ENCODE data around the gene INTS7. TPM values are rescaled to one million over a fixed set of nuclear protein-coding genes. Genes with fewer than 3 reads are reported as not detected.

INTS7 gene
- total RNA-seq, 1 experiment from 2014 or later, result 21.7 TPM

- no TSS peak for BruUV-seq (replicated peaks)
- Histone ChIP-seq H2AFZ (ENCODE audit: low read depth, low read length, poor library complexity, severe bottlenecking) (no peak overlapping the region), H3K9me2 (ENCODE audit: insufficient read depth) (no peaks in the 10 kb centered on the region), H3K27ac (ENCODE audit: low read depth, low read length) (no peak overlapping the region), H3K4me2 (ENCODE audit: low read length) (no peak overlapping the region), H3K36me3 (ENCODE audit: control insufficient read depth in 1 of 2, insufficient read depth in 2 of 2, low read length in 2 of 2) (peaks cover 0 to 2% of the 10 kb centered on the region in 2 experiments; a peak in 1 of 4 replicates), H4K20me1 (ENCODE audit: insufficient read depth) (no peaks in the 10 kb centered on the region), H3K79me2 (ENCODE audit: insufficient read depth, low read length) (no peaks in the 10 kb centered on the region), H3K9me3 (ENCODE audit: control insufficient read depth in 1 of 2, insufficient read depth in 1 of 2, low read depth in 1 of 2, low read length in 2 of 2) (no peaks in the 10 kb centered on the region), H3K4me3 (replicated peaks in 1 of 2; ENCODE audit: low read depth in 1 of 2, low read length in 2 of 2) (no peak overlapping the region), H3K27me3 (ENCODE audit: insufficient read depth, low read length) (no peaks in the 10 kb centered on the region), H3K9ac (ENCODE audit: low read length) (no peak overlapping the region), H3K4me1 (ENCODE audit: control insufficient read depth in 1 of 2, insufficient read depth in 2 of 2, low read length in 2 of 2) (no peaks in the 10 kb centered on the region)
- TF ChIP-seq ELF1 (IDR thresholded peaks at IDR 0.05; ENCODE audit: borderline replicate concordance, low read depth) (no peak), CEBPB (IDR thresholded peaks at IDR 0.05; ENCODE audit: low read depth) (no peak), SIN3A (IDR thresholded peaks at IDR 0.05; ENCODE audit: low read depth) (no peak)
- DNase-seq (ENCODE audit: low read depth, low spot score) (no peak), ATAC-seq (no peak)
- POLR2A ChIA-PET, result no interaction called here
- CTCF ChIA-PET, result no interaction called here
- RAD21 ChIA-PET (ENCODE audit: low non-redundant PET in 1 of 2, low total read pairs in 2 of 2, uncharacterized antibody in 2 of 2, unreplicated experiment in 2 of 2), result no interaction called here
- intact Hi-C loops (cut with micrococcal nuclease), result no loop called here
These were observed 49.6 kb downstream of the INTS7 start for GRCh38 chr1:211985556-211986264.

- no peaks in the 10 kb centered on the region for H3K27me3 ChIP-seq (ENCODE audit: insufficient read depth, low read length)
- no peaks in the 10 kb centered on the region for H3K9me2 ChIP-seq (ENCODE audit: insufficient read depth)
- H3K79me2 ChIP-seq (ENCODE audit: insufficient read depth, low read length), result no peaks in the 10 kb centered on the region
- POLR2A ChIA-PET, result no interaction called here
- 0 out of 2 replicates have a peak, but pooled peaks cover 3% of the 10 kb centered on the region for H4K20me1 ChIP-seq (ENCODE audit: insufficient read depth)
- H3K4me1 ChIP-seq (ENCODE audit: control insufficient read depth in 1 of 2, insufficient read depth in 2 of 2, low read length in 2 of 2), result no peaks in the 10 kb centered on the region
- no peak for DNase-seq (ENCODE audit: low read depth, low spot score)
- H3K4me3 ChIP-seq (replicated peaks in 1 of 2; ENCODE audit: low read depth in 1 of 2, low read length in 2 of 2), result no peak overlapping the region
- no peak overlapping the region for H3K9ac ChIP-seq (ENCODE audit: low read length)
- no peak for ATAC-seq
- intact Hi-C loops (cut with micrococcal nuclease), result no loop called here
- RAD21 ChIA-PET (ENCODE audit: low non-redundant PET in 1 of 2, low total read pairs in 2 of 2, uncharacterized antibody in 2 of 2, unreplicated experiment in 2 of 2), result no interaction called here
- TF ChIP-seq SRF (IDR thresholded peaks at IDR 0.05; ENCODE audit: low read depth) (no peak), ZBTB33 (IDR thresholded peaks at IDR 0.05; ENCODE audit: extremely low read depth, insufficient replicate concordance, low read length) (no peak), CTCF (IDR thresholded peaks at IDR 0.05 in 2 of 3, conservative IDR thresholded peaks at IDR 0.05 in 1 of 3; ENCODE audit: borderline replicate concordance in 1 of 3, insufficient read depth in 1 of 3, low read depth in 2 of 3, low read length in 2 of 3) (no peak), EZH2 (IDR thresholded peaks at IDR 0.05) (no peak), CEBPB (IDR thresholded peaks at IDR 0.05; ENCODE audit: low read depth) (no peak), ZNF274 (IDR thresholded peaks at IDR 0.05; ENCODE audit: low read depth, low read length) (no peak), TCF7L2 (IDR thresholded peaks at IDR 0.05; ENCODE audit: borderline replicate concordance, extremely low read depth, insufficient read depth, insufficient read length) (no peak), JUND (IDR thresholded peaks at IDR 0.05) (no peak), MAX (IDR thresholded peaks at IDR 0.05) (no peak), ELF1 (IDR thresholded peaks at IDR 0.05; ENCODE audit: borderline replicate concordance, low read depth) (no peak), ATF3 (IDR thresholded peaks at IDR 0.05) (no peak), POLR2A (IDR thresholded peaks at IDR 0.05; ENCODE audit: borderline replicate concordance, extremely low read depth, insufficient read depth, insufficient read length) (no peak), POLR2AphosphoS5 (IDR thresholded peaks at IDR 0.05; ENCODE audit: low read depth, low read length) (no peak), EZH2phosphoT487 (IDR thresholded peaks at IDR 0.05; ENCODE audit: borderline replicate concordance) (no peak), EGR1 (IDR thresholded peaks at IDR 0.05; ENCODE audit: low read depth) (no peak)
- H2AFZ ChIP-seq (ENCODE audit: low read depth, low read length, poor library complexity, severe bottlenecking), result no peak overlapping the region
- peaks cover 2 to 19% of the 10 kb centered on the region in 2 experiments; a peak in 2 of 4 replicates for H3K36me3 ChIP-seq (ENCODE audit: control insufficient read depth in 1 of 2, insufficient read depth in 2 of 2, low read length in 2 of 2)
- no peaks in the 10 kb centered on the region for H3K9me3 ChIP-seq (ENCODE audit: control insufficient read depth in 1 of 2, insufficient read depth in 1 of 2, low read depth in 1 of 2, low read length in 2 of 2)
- H3K4me2 ChIP-seq (ENCODE audit: low read length), result no peak overlapping the region
- BruUV-seq (replicated peaks), result no TSS peak
- CTCF ChIA-PET, result no interaction called here
- no peak overlapping the region for H3K27ac ChIP-seq (ENCODE audit: low read depth, low read length)
These were observed 56.8 kb downstream of the INTS7 start for GRCh38 chr1:211978596-211978995.
